ENCODE results near the gene MED22.

DNA sequence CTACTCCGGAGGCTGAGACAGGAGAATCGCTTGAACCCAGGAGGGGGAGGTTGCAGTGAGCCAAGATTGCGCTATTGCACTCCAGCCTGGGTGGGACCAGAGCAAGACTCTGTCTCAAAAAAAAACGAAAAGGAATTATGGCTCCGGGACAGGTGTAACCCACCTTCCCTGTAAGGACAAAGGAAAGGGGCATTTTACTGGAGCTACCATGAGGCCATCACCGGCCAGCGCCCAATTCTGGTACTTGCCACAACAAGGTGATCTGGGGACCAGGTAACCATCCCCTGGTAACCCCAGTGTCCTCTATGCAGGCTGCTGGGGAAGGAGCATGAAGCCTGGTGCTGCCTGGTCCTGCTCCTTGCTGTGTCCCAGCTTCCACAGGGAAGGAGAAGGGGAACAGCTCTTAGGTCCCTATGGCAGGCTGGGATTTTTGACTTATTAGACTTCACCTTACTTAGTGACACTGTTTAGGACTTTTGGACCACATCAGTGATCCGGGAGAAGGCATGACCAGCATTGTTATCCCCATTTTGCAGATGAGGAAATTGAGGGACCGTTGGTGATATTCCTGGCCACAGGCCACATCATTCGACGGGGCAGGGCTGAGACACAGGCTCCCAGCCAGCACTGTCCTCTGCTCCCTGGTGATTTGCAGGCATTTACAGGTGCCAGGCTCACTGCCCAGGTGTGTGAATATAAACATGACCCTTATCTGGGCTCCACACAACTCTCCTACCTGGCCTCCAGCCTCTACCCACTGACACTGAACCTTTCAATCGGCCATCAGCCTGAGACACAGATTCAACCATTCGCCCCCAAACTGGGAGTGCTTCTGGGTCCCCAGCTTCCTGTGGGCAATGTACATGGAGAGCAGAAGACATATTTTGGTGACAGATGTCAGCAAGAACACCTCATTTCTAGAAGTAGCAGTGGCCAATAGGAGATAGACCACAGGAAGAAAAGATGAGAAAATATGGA, 46.4 kb downstream of the MED22 start:
- TF ChIP-seq, protein P1, sequence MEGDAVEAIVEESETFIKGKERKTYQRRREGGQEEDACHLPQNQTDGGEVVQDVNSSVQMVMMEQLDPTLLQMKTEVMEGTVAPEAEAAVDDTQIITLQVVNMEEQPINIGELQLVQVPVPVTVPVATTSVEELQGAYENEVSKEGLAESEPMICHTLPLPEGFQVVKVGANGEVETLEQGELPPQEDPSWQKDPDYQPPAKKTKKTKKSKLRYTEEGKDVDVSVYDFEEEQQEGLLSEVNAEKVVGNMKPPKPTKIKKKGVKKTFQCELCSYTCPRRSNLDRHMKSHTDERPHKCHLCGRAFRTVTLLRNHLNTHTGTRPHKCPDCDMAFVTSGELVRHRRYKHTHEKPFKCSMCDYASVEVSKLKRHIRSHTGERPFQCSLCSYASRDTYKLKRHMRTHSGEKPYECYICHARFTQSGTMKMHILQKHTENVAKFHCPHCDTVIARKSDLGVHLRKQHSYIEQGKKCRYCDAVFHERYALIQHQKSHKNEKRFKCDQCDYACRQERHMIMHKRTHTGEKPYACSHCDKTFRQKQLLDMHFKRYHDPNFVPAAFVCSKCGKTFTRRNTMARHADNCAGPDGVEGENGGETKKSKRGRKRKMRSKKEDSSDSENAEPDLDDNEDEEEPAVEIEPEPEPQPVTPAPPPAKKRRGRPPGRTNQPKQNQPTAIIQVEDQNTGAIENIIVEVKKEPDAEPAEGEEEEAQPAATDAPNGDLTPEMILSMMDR (IDR thresholded peaks at IDR 0.05 in 8 of 11, conservative IDR thresholded peaks at IDR 0.05 in 3 of 11) = no peak
- no peak for TF ChIP-seq POLR2A (IDR thresholded peaks at IDR 0.05)
- TF ChIP-seq POLR2AphosphoS5 (IDR thresholded peaks at IDR 0.05) = no peak

All from spleen (tissue), 7 donors.